ENCODE data around the gene KIAA0930. TPM values are rescaled to one million over a fixed set of nuclear protein-coding genes. Genes with fewer than 3 reads are reported as not detected.
"Not testable (repeated sequence)": the region's sequence is repeated elsewhere in the genome, so short reads cannot be mapped to it uniquely, and the experiment has no call there.

Gene KIAA0930
- total RNA-seq, 2 donors from 2014 or later: 38.5 to 44.8 TPM

- DNase-seq: no peak
- intact Hi-C loops (cut with DNase I): no loop called here
- Histone ChIP-seq H3K4me3 (no peak overlapping the region), H3K27ac (no peak overlapping the region), H3K4me1 (no peaks in the 10 kb centered on the region), H3K9me3 (no peaks in the 10 kb centered on the region), H3K36me3 (peaks cover 9% of the 10 kb centered on the region), H3K27me3 (no peaks in the 10 kb centered on the region), H3K9ac (ENCODE audit: low read depth in 2 of 2, low read length in 2 of 2) (no peak overlapping the region)
- TF ChIP-seq, protein P1, sequence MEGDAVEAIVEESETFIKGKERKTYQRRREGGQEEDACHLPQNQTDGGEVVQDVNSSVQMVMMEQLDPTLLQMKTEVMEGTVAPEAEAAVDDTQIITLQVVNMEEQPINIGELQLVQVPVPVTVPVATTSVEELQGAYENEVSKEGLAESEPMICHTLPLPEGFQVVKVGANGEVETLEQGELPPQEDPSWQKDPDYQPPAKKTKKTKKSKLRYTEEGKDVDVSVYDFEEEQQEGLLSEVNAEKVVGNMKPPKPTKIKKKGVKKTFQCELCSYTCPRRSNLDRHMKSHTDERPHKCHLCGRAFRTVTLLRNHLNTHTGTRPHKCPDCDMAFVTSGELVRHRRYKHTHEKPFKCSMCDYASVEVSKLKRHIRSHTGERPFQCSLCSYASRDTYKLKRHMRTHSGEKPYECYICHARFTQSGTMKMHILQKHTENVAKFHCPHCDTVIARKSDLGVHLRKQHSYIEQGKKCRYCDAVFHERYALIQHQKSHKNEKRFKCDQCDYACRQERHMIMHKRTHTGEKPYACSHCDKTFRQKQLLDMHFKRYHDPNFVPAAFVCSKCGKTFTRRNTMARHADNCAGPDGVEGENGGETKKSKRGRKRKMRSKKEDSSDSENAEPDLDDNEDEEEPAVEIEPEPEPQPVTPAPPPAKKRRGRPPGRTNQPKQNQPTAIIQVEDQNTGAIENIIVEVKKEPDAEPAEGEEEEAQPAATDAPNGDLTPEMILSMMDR (IDR thresholded peaks at IDR 0.05): no peak
Measured at GRCh38 chr22:45194686-45195085, 46.0 kb downstream of the KIAA0930 start.

GRCh38 chr22:45192701-45193187 lies 48.0 kb downstream of the KIAA0930 start:
- Histone ChIP-seq H3K4me3 (no peak overlapping the region), H3K36me3 (no peaks in the 10 kb centered on the region)
- no peak for DNase-seq

DNA sequence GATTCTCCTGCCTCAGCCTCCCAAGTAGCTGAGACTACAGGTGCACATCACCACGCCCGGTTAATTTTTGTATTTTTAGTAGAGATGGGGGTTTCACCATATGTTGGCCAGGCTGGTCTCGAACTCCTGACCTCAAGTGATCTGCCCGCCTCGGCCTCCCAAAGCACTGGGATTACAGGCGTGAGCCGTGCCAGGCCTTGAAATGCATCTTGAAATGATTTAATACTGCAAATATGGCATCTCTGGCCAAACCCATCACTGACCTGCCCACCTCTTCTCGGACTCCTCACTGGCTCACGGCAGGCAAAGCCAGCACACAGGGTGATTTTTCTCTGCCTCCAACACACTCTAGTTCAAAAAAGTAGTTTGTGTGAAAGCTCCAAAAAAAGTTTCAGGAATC lies 48.9 kb downstream of the KIAA0930 start:
- H3K9ac ChIP-seq (ENCODE audit: low read depth in 2 of 2, low read length in 2 of 2); H3K27ac ChIP-seq; H3K27me3 ChIP-seq; intact Hi-C loops (cut with DNase I); H3K4me3 ChIP-seq; DNase-seq; H3K9me3 ChIP-seq; H3K4me1 ChIP-seq; H3K36me3 ChIP-seq: not testable (repeated sequence)

More at GRCh38 chr22:45192701-45193187, 48.0 kb downstream of the KIAA0930 start:
- no peaks in the 10 kb centered on the region for H3K27me3 ChIP-seq
- no peak overlapping the region for H3K27ac ChIP-seq
- no peaks in the 10 kb centered on the region for H3K4me1 ChIP-seq
- intact Hi-C loops (cut with DNase I): no loop called here
- TF ChIP-seq, protein P1 (IDR thresholded peaks at IDR 0.05): no peak
- H3K9me3 ChIP-seq: no peaks in the 10 kb centered on the region
- H3K9ac ChIP-seq (ENCODE audit: low read depth in 2 of 2, low read length in 2 of 2): no peak overlapping the region

GRCh38 chr22:45190202-45190872 lies 50.4 kb downstream of the KIAA0930 start:
- H3K9me3 ChIP-seq: no peaks in the 10 kb centered on the region
- DNase-seq: no peak
- intact Hi-C loops (cut with DNase I): no loop called here
- H3K36me3 ChIP-seq: no peaks in the 10 kb centered on the region
- H3K9ac ChIP-seq (ENCODE audit: low read depth in 2 of 2, low read length in 2 of 2): no peak overlapping the region
- H3K4me3 ChIP-seq: no peak overlapping the region
- no peaks in the 10 kb centered on the region for H3K4me1 ChIP-seq
- no peaks in the 10 kb centered on the region for H3K27me3 ChIP-seq
- H3K27ac ChIP-seq: no peak overlapping the region
- TF ChIP-seq, protein P1 (IDR thresholded peaks at IDR 0.05): no peak

DNA sequence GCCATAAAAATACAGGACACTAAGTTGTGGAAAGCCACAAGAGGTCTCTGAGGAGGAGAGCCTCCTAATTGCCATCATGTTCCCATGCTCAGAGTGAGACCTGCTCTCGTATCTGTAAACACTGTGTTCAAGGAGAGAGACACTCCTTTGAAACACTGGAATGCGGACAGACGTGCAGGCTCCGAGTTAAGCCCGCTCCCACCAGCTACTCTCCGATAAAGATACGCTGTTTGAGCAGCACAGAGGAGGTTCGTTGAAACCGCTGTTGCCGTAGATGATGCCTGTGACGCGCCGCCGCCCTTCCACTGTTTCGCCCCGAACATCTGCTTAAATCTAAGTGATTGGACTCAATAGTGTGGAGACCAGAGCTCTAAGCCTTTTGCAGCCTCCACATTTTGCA lies 51.9 kb downstream of the KIAA0930 start:
- intact Hi-C loops (cut with DNase I): no loop called here
- no peak for DNase-seq
- H3K4me3 ChIP-seq: no peak overlapping the region
- no peak overlapping the region for H3K9ac ChIP-seq (ENCODE audit: low read depth in 2 of 2, low read length in 2 of 2)
- no peak overlapping the region for H3K27ac ChIP-seq
- no peaks in the 10 kb centered on the region for H3K27me3 ChIP-seq
- TF ChIP-seq, protein P1 (IDR thresholded peaks at IDR 0.05): no peak
- no peaks in the 10 kb centered on the region for H3K4me1 ChIP-seq
- no peaks in the 10 kb centered on the region for H3K9me3 ChIP-seq
- H3K36me3 ChIP-seq: no peaks in the 10 kb centered on the region

- Histone ChIP-seq H3K4me3 (no peak overlapping the region), H3K9me3 (no peaks in the 10 kb centered on the region), H3K27ac (no peak overlapping the region), H3K36me3 (no peaks in the 10 kb centered on the region), H3K4me1 (no peaks in the 10 kb centered on the region), H3K9ac (ENCODE audit: low read depth in 2 of 2, low read length in 2 of 2) (no peak overlapping the region), H3K27me3 (no peaks in the 10 kb centered on the region)
- intact Hi-C loops (cut with DNase I): no loop called here
- no peak for DNase-seq
- TF ChIP-seq, protein P1 (IDR thresholded peaks at IDR 0.05): no peak
Measured at GRCh38 chr22:45187891-45188290, 52.8 kb downstream of the KIAA0930 start.

All from colonic mucosa (tissue), 4 donors.